HEK293 (cell line): ENCODE data around the gene EPN2.

Experiments used
- CTCF ChIA-PET: fragments of 350-600 bp; formaldehyde crosslinking; extraction: SDS; loops from one replicate; lab custom pipeline; 2021; ENCODE audit warnings: antibody characterized with exemption; lab: Yijun Ruan, JAX
- POLR2A ChIA-PET: fragments of 300-600 bp; formaldehyde crosslinking; extraction: SDS; loops from one replicate; lab custom pipeline; 2020; ENCODE audit warnings: antibody characterized with exemption, inconsistent platforms; lab: Yijun Ruan, JAX
- H3K27ac ChIP-seq: fragments of 200-500 bp; sonication (Bioruptor generic); 2 replicates; pipeline ENCODE4 v1.5.1; 2014; ENCODE audit warnings: low read depth, low read length, control low read depth, inconsistent platforms; ENCODE audit errors: extremely low read depth
- H3K36me3 ChIP-seq, 2 experiments: fragments of 200-500 bp in 1 of 2; sonication (Bioruptor generic) in 1 of 2; 1 replicate in 1 of 2; 2 replicates in 1 of 2; pipeline ENCODE4 v1.5.1; 2014 to 2017; ENCODE audit warnings: inconsistent platforms in 2 of 2, low read length in 2 of 2; ENCODE audit not compliant: control insufficient read depth in 2 of 2, insufficient read depth in 1 of 2
- H3K4me1 ChIP-seq: fragments of 200-500 bp; sonication (Bioruptor generic); 2 replicates; pipeline ENCODE4 v1.5.1; 2014; ENCODE audit warnings: mild to moderate bottlenecking, low read length, inconsistent platforms; ENCODE audit not compliant: control insufficient read depth, insufficient read depth
- H3K4me3 ChIP-seq: 2 replicates; pipeline ENCODE4 v1.5.1; 2011; ENCODE audit warnings: low read depth, mild to moderate bottlenecking, control low read depth, low read length, moderate library complexity
- H3K9me3 ChIP-seq: fragments of 200-500 bp; sonication (Bioruptor generic); 2 replicates; pipeline ENCODE4 v1.5.1; 2014; ENCODE audit warnings: low read depth, low read length, inconsistent platforms; ENCODE audit not compliant: control insufficient read depth, insufficient read depth
- BCL11A ChIP-seq: fragments of 450-650 bp; formaldehyde crosslinking; IDR thresholded peaks from 2 replicates; pipeline ENCODE4 v1.5.1; 2016; ENCODE audit warnings: low read depth, missing biosample characterization, missing genetic modification characterization
- GLI4 ChIP-seq: fragments of 450-650 bp; formaldehyde crosslinking; IDR thresholded peaks from 2 replicates; pipeline ENCODE4 v1.5.1; 2016; ENCODE audit warnings: missing biosample characterization, missing genetic modification characterization
- GLIS2 ChIP-seq: fragments of 450-650 bp; formaldehyde crosslinking; IDR thresholded peaks from 2 replicates; pipeline ENCODE4 v1.5.1; 2016; ENCODE audit warnings: missing biosample characterization, missing genetic modification characterization
- MYNN ChIP-seq: fragments of 450-650 bp; formaldehyde crosslinking; IDR thresholded peaks from 2 replicates; pipeline ENCODE4 v1.5.1; 2016; ENCODE audit warnings: missing biosample characterization, missing genetic modification characterization, borderline replicate concordance
- PRDM1 ChIP-seq: fragments of 450-650 bp; formaldehyde crosslinking; IDR thresholded peaks from 2 replicates; pipeline ENCODE4; 2016; ENCODE audit warnings: missing biosample characterization, missing genetic modification characterization
- REPIN1 ChIP-seq: fragments of 450-650 bp; formaldehyde crosslinking; IDR thresholded peaks from 2 replicates; pipeline ENCODE4 v1.5.1; 2017; ENCODE audit warnings: missing biosample characterization, missing genetic modification characterization, low read depth
- SCRT1 ChIP-seq: fragments of 450-650 bp; formaldehyde crosslinking; IDR thresholded peaks from 2 replicates; pipeline ENCODE4 v1.5.1; 2016; ENCODE audit warnings: missing biosample characterization, missing genetic modification characterization, borderline replicate concordance
- SP3 ChIP-seq: fragments of 450-650 bp; formaldehyde crosslinking; IDR thresholded peaks from 2 replicates; pipeline ENCODE4 v1.5.1; 2016; ENCODE audit warnings: missing biosample characterization, missing genetic modification characterization
- SP7 ChIP-seq: fragments of 450-650 bp; formaldehyde crosslinking; IDR thresholded peaks from 2 replicates; pipeline ENCODE4 v1.5.1; 2016; ENCODE audit warnings: missing biosample characterization, missing genetic modification characterization
- ZBTB44 ChIP-seq: fragments of 450-650 bp; IDR thresholded peaks from 2 replicates; pipeline ENCODE4 v1.5.1; 2018; ENCODE audit warnings: missing biosample characterization, mild to moderate bottlenecking, missing genetic modification characterization
- ZBTB8A ChIP-seq: fragments of 450-650 bp; formaldehyde crosslinking; IDR thresholded peaks from 2 replicates; pipeline ENCODE4 v1.5.1; 2016; ENCODE audit warnings: missing biosample characterization, missing genetic modification characterization
- ZEB2 ChIP-seq: fragments of 450-650 bp; formaldehyde crosslinking; IDR thresholded peaks from 2 replicates; pipeline ENCODE4 v1.5.1; 2016; ENCODE audit warnings: missing biosample characterization, missing genetic modification characterization
- ZNF114 ChIP-seq: fragments of 450-650 bp; formaldehyde crosslinking; IDR thresholded peaks from 2 replicates; pipeline ENCODE4 v1.5.0; 2017; ENCODE audit warnings: missing biosample characterization, missing genetic modification characterization
- ZNF121 ChIP-seq: fragments of 450-650 bp; formaldehyde crosslinking; IDR thresholded peaks from 2 replicates; pipeline ENCODE4 v1.5.1; 2016; ENCODE audit warnings: missing biosample characterization, missing genetic modification characterization
- ZNF157 ChIP-seq: fragments of 450-650 bp; formaldehyde crosslinking; IDR thresholded peaks from 2 replicates; pipeline ENCODE4 v1.5.1; 2016; ENCODE audit warnings: missing biosample characterization, missing genetic modification characterization
- ZNF19 ChIP-seq: fragments of 450-650 bp; formaldehyde crosslinking; IDR thresholded peaks from 2 replicates; pipeline ENCODE4; 2016; ENCODE audit warnings: missing biosample characterization, missing genetic modification characterization, low read depth
- ZNF223 ChIP-seq: fragments of 450-650 bp; formaldehyde crosslinking; IDR thresholded peaks from 2 replicates; pipeline ENCODE4 v1.5.1; 2016; ENCODE audit warnings: missing biosample characterization, missing genetic modification characterization
- ZNF37A ChIP-seq: fragments of 450-650 bp; IDR thresholded peaks from 2 replicates; pipeline ENCODE4 v1.5.1; 2018; ENCODE audit warnings: missing biosample characterization, missing genetic modification characterization
- ZNF416 ChIP-seq: fragments of 450-650 bp; formaldehyde crosslinking; IDR thresholded peaks from 2 replicates; pipeline ENCODE4 v1.5.1; 2016; ENCODE audit warnings: missing biosample characterization, missing genetic modification characterization
- ZNF548 ChIP-seq: fragments of 450-650 bp; formaldehyde crosslinking; IDR thresholded peaks from 2 replicates; pipeline ENCODE4 v1.5.1; 2016; ENCODE audit warnings: missing biosample characterization, missing genetic modification characterization
- ZNF664 ChIP-seq: fragments of 450-650 bp; formaldehyde crosslinking; IDR thresholded peaks from 2 replicates; pipeline ENCODE4 v1.5.1; 2016; ENCODE audit warnings: missing biosample characterization, missing genetic modification characterization
- ZNF692 ChIP-seq: fragments of 450-650 bp; formaldehyde crosslinking; IDR thresholded peaks from 2 replicates; pipeline ENCODE4 v1.5.1; 2016; ENCODE audit warnings: missing biosample characterization, missing genetic modification characterization
- ZNF785 ChIP-seq: fragments of 450-650 bp; formaldehyde crosslinking; IDR thresholded peaks from 2 replicates; pipeline ENCODE4 v1.5.1; 2016; ENCODE audit warnings: missing biosample characterization, missing genetic modification characterization
- ZNF792 ChIP-seq: fragments of 450-650 bp; formaldehyde crosslinking; IDR thresholded peaks from 2 replicates; pipeline ENCODE4 v1.5.1; 2016; ENCODE audit warnings: missing biosample characterization, missing genetic modification characterization
- ZSCAN23 ChIP-seq: fragments of 450-650 bp; formaldehyde crosslinking; IDR thresholded peaks from 2 replicates; pipeline ENCODE4 v1.5.1; 2016; ENCODE audit warnings: missing biosample characterization, missing genetic modification characterization
- TF ChIP-seq, protein P1 (sequence below): fragments of 450-650 bp; formaldehyde crosslinking; IDR thresholded peaks from 2 replicates; pipeline ENCODE4 v1.5.1; 2016; ENCODE audit warnings: missing biosample characterization, missing genetic modification characterization
- TF ChIP-seq, protein P2 (sequence below): fragments of 450-650 bp; formaldehyde crosslinking; IDR thresholded peaks from 2 replicates; pipeline ENCODE4 v1.5.1; 2016; ENCODE audit warnings: missing biosample characterization, missing genetic modification characterization
- TF ChIP-seq, protein P3 (sequence below): fragments of 450-650 bp; formaldehyde crosslinking; IDR thresholded peaks from 2 replicates; pipeline ENCODE4 v1.5.0; 2017; ENCODE audit warnings: missing biosample characterization, missing genetic modification characterization, borderline replicate concordance

Gene EPN2

DNA sequence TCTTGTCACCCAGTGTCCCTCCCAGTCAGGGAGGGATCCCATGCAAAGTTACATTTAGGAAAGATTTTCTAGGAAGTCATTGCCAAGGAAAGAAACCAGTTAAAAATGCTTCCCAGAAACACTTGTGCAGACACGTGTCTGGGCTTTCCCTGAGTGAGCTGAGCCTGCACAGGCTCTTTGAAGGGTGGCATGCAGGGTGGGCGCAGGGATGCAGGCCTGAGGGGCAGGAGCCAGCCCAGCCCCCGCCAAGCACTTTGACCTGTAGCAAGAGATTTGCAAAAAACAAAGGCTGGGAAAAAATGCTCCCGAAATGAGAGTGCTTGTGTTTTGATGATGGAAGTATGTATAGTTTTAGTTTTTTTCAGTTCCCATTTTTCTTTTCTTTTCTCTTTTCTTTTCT lies 73.0 kb downstream of the EPN2 start:
- ChIA-PET CTCF (interaction anchor here (1.3 kb wide), 1 partner anchor 8 kb away, joined by 5 read pairs; no protein-coding TSS in a partner anchor), POLR2A (no interaction called here)
- no peak overlapping the region for H3K4me3 ChIP-seq
- H3K27ac ChIP-seq = no peak overlapping the region
- H3K4me1 ChIP-seq = no peaks in the 10 kb centered on the region
- H3K9me3 ChIP-seq = no peaks in the 10 kb centered on the region
- TF ChIP-seq ZNF37A (tag by site-specific recombination) = no peak
- TF ChIP-seq SP7 (tag by site-specific recombination) = no peak
- TF ChIP-seq MYNN (tag by site-specific recombination) = no peak
- TF ChIP-seq PRDM1 (tag by site-specific recombination) = no peak
- no peak for TF ChIP-seq ZNF114 (tag by site-specific recombination)
- TF ChIP-seq ZSCAN23 (tag by site-specific recombination) = no peak
- no peak for TF ChIP-seq BCL11A (tag by site-specific recombination)
- no peak for TF ChIP-seq ZNF157 (tag by site-specific recombination)
- no peak for TF ChIP-seq GLI4
- TF ChIP-seq, protein P1, sequence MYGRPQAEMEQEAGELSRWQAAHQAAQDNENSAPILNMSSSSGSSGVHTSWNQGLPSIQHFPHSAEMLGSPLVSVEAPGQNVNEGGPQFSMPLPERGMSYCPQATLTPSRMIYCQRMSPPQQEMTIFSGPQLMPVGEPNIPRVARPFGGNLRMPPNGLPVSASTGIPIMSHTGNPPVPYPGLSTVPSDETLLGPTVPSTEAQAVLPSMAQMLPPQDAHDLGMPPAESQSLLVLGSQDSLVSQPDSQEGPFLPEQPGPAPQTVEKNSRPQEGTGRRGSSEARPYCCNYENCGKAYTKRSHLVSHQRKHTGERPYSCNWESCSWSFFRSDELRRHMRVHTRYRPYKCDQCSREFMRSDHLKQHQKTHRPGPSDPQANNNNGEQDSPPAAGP = no peak
- TF ChIP-seq ZEB2 (tag by site-specific recombination) = no peak
- TF ChIP-seq ZNF548 (tag by site-specific recombination) = no peak
- no peak for TF ChIP-seq ZNF664 (tag by site-specific recombination)
- TF ChIP-seq ZNF416 (tag by site-specific recombination) = no peak
- no peak for TF ChIP-seq ZBTB8A
- TF ChIP-seq GLIS2 (tag by site-specific recombination) = no peak
- TF ChIP-seq SCRT1 (tag by site-specific recombination) = no peak
- H3K36me3 ChIP-seq = peaks cover 5 to 54% of the 10 kb centered on the region in 2 experiments; a peak in 2 of 3 replicates

GRCh38 chr17:19311016-19311415 lies 73.8 kb downstream of the EPN2 start:
- CTCF ChIA-PET = interaction anchor here (1.0 kb wide), 1 partner anchor 12 kb away, joined by 3 read pairs; no protein-coding TSS in a partner anchor
- peaks cover 5 to 55% of the 10 kb centered on the region in 2 experiments; a peak in 2 of 3 replicates for H3K36me3 ChIP-seq
- no peaks in the 10 kb centered on the region for H3K4me1 ChIP-seq
- H3K4me3 ChIP-seq = no peak overlapping the region
- H3K9me3 ChIP-seq = no peaks in the 10 kb centered on the region
- no peak overlapping the region for H3K27ac ChIP-seq
- no peak for TF ChIP-seq ZNF692
- TF ChIP-seq ZNF785 (tag by site-specific recombination) = no peak
- TF ChIP-seq ZBTB44 (tag by site-specific recombination) = no peak
- TF ChIP-seq ZNF19 = no peak
- TF ChIP-seq ZNF121 (tag by site-specific recombination) = no peak
- TF ChIP-seq, protein P2, sequence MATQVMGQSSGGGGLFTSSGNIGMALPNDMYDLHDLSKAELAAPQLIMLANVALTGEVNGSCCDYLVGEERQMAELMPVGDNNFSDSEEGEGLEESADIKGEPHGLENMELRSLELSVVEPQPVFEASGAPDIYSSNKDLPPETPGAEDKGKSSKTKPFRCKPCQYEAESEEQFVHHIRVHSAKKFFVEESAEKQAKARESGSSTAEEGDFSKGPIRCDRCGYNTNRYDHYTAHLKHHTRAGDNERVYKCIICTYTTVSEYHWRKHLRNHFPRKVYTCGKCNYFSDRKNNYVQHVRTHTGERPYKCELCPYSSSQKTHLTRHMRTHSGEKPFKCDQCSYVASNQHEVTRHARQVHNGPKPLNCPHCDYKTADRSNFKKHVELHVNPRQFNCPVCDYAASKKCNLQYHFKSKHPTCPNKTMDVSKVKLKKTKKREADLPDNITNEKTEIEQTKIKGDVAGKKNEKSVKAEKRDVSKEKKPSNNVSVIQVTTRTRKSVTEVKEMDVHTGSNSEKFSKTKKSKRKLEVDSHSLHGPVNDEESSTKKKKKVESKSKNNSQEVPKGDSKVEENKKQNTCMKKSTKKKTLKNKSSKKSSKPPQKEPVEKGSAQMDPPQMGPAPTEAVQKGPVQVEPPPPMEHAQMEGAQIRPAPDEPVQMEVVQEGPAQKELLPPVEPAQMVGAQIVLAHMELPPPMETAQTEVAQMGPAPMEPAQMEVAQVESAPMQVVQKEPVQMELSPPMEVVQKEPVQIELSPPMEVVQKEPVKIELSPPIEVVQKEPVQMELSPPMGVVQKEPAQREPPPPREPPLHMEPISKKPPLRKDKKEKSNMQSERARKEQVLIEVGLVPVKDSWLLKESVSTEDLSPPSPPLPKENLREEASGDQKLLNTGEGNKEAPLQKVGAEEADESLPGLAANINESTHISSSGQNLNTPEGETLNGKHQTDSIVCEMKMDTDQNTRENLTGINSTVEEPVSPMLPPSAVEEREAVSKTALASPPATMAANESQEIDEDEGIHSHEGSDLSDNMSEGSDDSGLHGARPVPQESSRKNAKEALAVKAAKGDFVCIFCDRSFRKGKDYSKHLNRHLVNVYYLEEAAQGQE (tag by site-specific recombination) = no peak
- TF ChIP-seq SP3 (tag by site-specific recombination) = no peak
- no peak for TF ChIP-seq REPIN1 (tag by site-specific recombination)
- TF ChIP-seq ZNF792 (tag by site-specific recombination) = no peak
- TF ChIP-seq, protein P3, sequence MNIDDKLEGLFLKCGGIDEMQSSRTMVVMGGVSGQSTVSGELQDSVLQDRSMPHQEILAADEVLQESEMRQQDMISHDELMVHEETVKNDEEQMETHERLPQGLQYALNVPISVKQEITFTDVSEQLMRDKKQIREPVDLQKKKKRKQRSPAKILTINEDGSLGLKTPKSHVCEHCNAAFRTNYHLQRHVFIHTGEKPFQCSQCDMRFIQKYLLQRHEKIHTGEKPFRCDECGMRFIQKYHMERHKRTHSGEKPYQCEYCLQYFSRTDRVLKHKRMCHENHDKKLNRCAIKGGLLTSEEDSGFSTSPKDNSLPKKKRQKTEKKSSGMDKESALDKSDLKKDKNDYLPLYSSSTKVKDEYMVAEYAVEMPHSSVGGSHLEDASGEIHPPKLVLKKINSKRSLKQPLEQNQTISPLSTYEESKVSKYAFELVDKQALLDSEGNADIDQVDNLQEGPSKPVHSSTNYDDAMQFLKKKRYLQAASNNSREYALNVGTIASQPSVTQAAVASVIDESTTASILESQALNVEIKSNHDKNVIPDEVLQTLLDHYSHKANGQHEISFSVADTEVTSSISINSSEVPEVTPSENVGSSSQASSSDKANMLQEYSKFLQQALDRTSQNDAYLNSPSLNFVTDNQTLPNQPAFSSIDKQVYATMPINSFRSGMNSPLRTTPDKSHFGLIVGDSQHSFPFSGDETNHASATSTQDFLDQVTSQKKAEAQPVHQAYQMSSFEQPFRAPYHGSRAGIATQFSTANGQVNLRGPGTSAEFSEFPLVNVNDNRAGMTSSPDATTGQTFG (tag by site-specific recombination) = no peak
- no peak for TF ChIP-seq ZNF223 (tag by site-specific recombination)
- TF ChIP-seq, all 188 proteins: peak for 0
- POLR2A ChIA-PET = no interaction called here
